Measurements from ENCODE around the gene OR5T1. TPM values are rescaled to one million over a fixed set of nuclear protein-coding genes. Genes with fewer than 3 reads are reported as not detected.

The OR5T1 gene
- total and polyA plus RNA-seq, 2 donors (not counting 1 experiment from before 2014, with no cell fraction given): not detected

- Histone ChIP-seq H3K27ac (ENCODE audit: insufficient read depth, low read length) (no peak overlapping the region), H3K79me2 (ENCODE audit: control insufficient read depth, insufficient read depth, low read length) (no peaks in the 10 kb centered on the region), H3K4me2 (ENCODE audit: extremely low read depth, insufficient read depth, low read length) (no peak overlapping the region), H3K9ac (ENCODE audit: insufficient read depth, low read length) (no peak overlapping the region), H4K20me1 (ENCODE audit: control insufficient read depth, extremely low read depth, insufficient read depth, low read length) (no peaks in the 10 kb centered on the region), H3K27me3 (ENCODE audit: control insufficient read depth, insufficient read depth, low read length) (no peaks in the 10 kb centered on the region), H3K36me3 (ENCODE audit: control insufficient read depth, insufficient read depth, low read length) (no peaks in the 10 kb centered on the region), H3K4me3 (replicated peaks in 1 of 4; ENCODE audit: control extremely low read depth in 1 of 4, insufficient read depth in 1 of 4, low read depth in 3 of 4, low read length in 4 of 4) (no peak overlapping the region), H2AFZ (ENCODE audit: low read length) (no peak overlapping the region), H3K9me3 (ENCODE audit: control insufficient read depth, insufficient read depth, low read depth, low read length) (no peaks in the 10 kb centered on the region), H3K4me1 (ENCODE audit: control insufficient read depth, extremely low read depth, insufficient read depth, low read length) (no peaks in the 10 kb centered on the region)
- no peak for TF ChIP-seq CTCF (conservative IDR thresholded peaks at IDR 0.05 in 1 of 2, IDR thresholded peaks at IDR 0.05 in 1 of 2; ENCODE audit: low read depth in 1 of 2, low read length in 2 of 2)
- TF ChIP-seq EZH2 (IDR thresholded peaks at IDR 0.05; ENCODE audit: low read length, missing control alignments): no peak
- DNase-seq (ENCODE audit: low read depth in 2 of 2): no peak
Measured at GRCh38 chr11:56271092-56271491, 2.9 kb upstream of the OR5T1 start.

DNA sequence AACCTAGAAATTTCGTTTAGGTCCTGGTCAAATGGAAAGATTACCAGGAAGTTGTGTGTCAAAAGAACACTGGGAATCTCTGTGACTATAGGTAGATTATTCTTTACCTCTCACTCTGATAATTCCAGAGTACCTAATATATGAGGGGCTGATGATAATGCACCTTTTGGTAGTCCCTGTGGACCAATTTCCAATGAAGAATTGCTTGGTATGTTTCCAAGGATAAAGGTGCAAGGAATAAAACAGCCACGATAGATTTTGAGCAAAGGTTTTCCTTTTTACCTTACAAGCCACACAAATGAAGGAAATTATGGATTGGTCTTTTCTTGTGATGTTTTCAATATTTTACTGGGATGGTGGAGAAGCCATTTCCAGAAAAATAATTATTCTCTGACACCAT is 18.2 kb downstream of the OR5T1 start, which contains the start of gene OR8H1:
OR8H1 (minus strand) TSS at position 101 of the 400 bp plus-strand sequence. CDS start 1,192 bp downstream, outside the sequence.
- Histone ChIP-seq H2AFZ (ENCODE audit: low read length) (no peak within 1 kb of the TSS), H3K4me2 (ENCODE audit: extremely low read depth, insufficient read depth, low read length) (no peak within 1 kb of the TSS), H3K4me3 (replicated peaks in 1 of 4; ENCODE audit: control extremely low read depth in 1 of 4, insufficient read depth in 1 of 4, low read depth in 3 of 4, low read length in 4 of 4) (no peak within 1 kb of the TSS), H3K9ac (ENCODE audit: insufficient read depth, low read length) (no peak within 1 kb of the TSS), H4K20me1 (ENCODE audit: control insufficient read depth, extremely low read depth, insufficient read depth, low read length) (no peaks in the 10 kb centered on the region), H3K27me3 (ENCODE audit: control insufficient read depth, insufficient read depth, low read length) (no peaks in the 10 kb centered on the region), H3K36me3 (ENCODE audit: control insufficient read depth, insufficient read depth, low read length) (no peaks in the 10 kb centered on the region), H3K9me3 (ENCODE audit: control insufficient read depth, insufficient read depth, low read depth, low read length) (no peaks in the 10 kb centered on the region), H3K79me2 (ENCODE audit: control insufficient read depth, insufficient read depth, low read length) (no peaks in the 10 kb centered on the region), H3K4me1 (ENCODE audit: control insufficient read depth, extremely low read depth, insufficient read depth, low read length) (no peaks in the 10 kb centered on the region), H3K27ac (ENCODE audit: insufficient read depth, low read length) (no peak within 1 kb of the TSS)
- DNase-seq (ENCODE audit: low read depth in 2 of 2): no peak
- TF ChIP-seq CTCF (conservative IDR thresholded peaks at IDR 0.05 in 1 of 2, IDR thresholded peaks at IDR 0.05 in 1 of 2; ENCODE audit: low read depth in 1 of 2, low read length in 2 of 2) (no peak), EZH2 (IDR thresholded peaks at IDR 0.05; ENCODE audit: low read length, missing control alignments) (no peak)

DNA sequence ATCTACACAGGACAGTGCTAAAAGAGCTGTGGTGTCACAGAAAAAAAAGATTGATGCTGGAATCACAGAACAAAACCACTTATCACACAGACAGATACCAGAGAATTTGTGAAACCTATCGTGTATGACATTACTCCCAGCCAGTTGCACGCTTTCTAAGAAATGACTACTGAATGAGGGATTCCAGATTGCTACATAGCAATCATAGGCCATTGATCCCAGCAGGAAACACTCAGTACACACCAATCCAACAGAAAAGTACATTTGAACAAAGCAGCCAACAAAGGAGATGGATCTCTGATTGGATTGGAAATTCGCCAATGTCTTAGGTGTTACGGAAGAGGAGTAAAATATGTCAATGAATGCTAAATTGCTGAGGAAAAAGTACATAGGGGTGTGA is 22.9 kb downstream of the OR5T1 start:
- Histone ChIP-seq H3K27me3 (ENCODE audit: control insufficient read depth, insufficient read depth, low read length) (no peaks in the 10 kb centered on the region), H3K4me1 (ENCODE audit: control insufficient read depth, extremely low read depth, insufficient read depth, low read length) (no peaks in the 10 kb centered on the region), H3K9ac (ENCODE audit: insufficient read depth, low read length) (no peak overlapping the region), H3K36me3 (ENCODE audit: control insufficient read depth, insufficient read depth, low read length) (no peaks in the 10 kb centered on the region), H2AFZ (ENCODE audit: low read length) (no peak overlapping the region), H3K9me3 (ENCODE audit: control insufficient read depth, insufficient read depth, low read depth, low read length) (no peaks in the 10 kb centered on the region), H3K79me2 (ENCODE audit: control insufficient read depth, insufficient read depth, low read length) (no peaks in the 10 kb centered on the region), H4K20me1 (ENCODE audit: control insufficient read depth, extremely low read depth, insufficient read depth, low read length) (no peaks in the 10 kb centered on the region), H3K4me2 (ENCODE audit: extremely low read depth, insufficient read depth, low read length) (no peak overlapping the region), H3K27ac (ENCODE audit: insufficient read depth, low read length) (no peak overlapping the region), H3K4me3 (replicated peaks in 1 of 4; ENCODE audit: control extremely low read depth in 1 of 4, insufficient read depth in 1 of 4, low read depth in 3 of 4, low read length in 4 of 4) (no peak overlapping the region)
- DNase-seq (ENCODE audit: low read depth in 2 of 2): no peak
- TF ChIP-seq CTCF (conservative IDR thresholded peaks at IDR 0.05 in 1 of 2, IDR thresholded peaks at IDR 0.05 in 1 of 2; ENCODE audit: low read depth in 1 of 2, low read length in 2 of 2) (no peak), EZH2 (IDR thresholded peaks at IDR 0.05; ENCODE audit: low read length, missing control alignments) (no peak)

Data from fibroblast of lung (primary cell).